ENCODE results near the gene KCTD20. TPM values are rescaled to one million over a fixed set of nuclear protein-coding genes. Genes with fewer than 3 reads are reported as not detected.

Gene KCTD20
- total and polyA plus RNA-seq, 2 of the 13 experiments (the other 11 are each of a cell fraction or from before 2014, with no cell fraction given) = 52.7 to 67.1 TPM

DNA sequence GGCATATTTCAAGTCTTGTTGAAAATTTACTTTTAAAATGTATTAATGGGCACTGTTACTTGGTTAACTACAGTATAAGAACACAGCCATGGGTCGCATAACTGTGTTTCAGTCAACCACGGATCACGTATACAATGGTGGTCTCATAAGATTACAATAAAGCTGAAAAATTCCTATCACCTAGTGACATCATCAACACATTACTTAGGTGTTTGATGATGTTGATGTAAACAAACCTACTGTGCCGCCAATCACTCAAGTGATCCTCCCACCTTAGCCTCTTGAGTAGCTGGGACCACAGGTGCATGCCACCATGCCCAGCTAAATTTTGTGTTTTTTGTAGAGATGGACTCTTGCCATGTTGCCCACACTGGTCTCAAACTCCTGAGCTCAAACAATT, 38.6 kb upstream of the KCTD20 start:
- no peak for FAIRE-seq
- POLR2A ChIA-PET = no interaction called here
- no peak overlapping the region for H3K4me2 ChIP-seq (ENCODE audit: low read depth, low read length)
- no peak overlapping the region for H2AFZ ChIP-seq (ENCODE audit: low read length)
- no peak for DNase-seq (ENCODE audit: low spot score)
- 57% methylated on average over 4 of the region's 4 CpGs for WGBS (ENCODE audit: low lambda C conversion rate)
- ATAC-seq = no peak
- no peak overlapping the region for H3K27ac ChIP-seq (ENCODE audit: extremely low read length, insufficient read depth, low read length)
- no peaks in the 10 kb centered on the region for H3K4me1 ChIP-seq (ENCODE audit: insufficient read depth, low read length)
- TF ChIP-seq CREB1 (IDR thresholded peaks at IDR 0.05) (peak; percentile 79), CREB1 (CRISPR knock-in tag; IDR thresholded peaks at IDR 0.05) (no peak), SP140L (CRISPR knock-in tag; IDR thresholded peaks at IDR 0.05; ENCODE audit: borderline replicate concordance) (no peak), ATF7 (IDR thresholded peaks at IDR 0.05) (peak; percentile 54; the same call in 1 of the 2 replicates), ATF7 (CRISPR knock-in tag; IDR thresholded peaks at IDR 0.05) (no peak)
- TF ChIP-seq, protein P1, sequence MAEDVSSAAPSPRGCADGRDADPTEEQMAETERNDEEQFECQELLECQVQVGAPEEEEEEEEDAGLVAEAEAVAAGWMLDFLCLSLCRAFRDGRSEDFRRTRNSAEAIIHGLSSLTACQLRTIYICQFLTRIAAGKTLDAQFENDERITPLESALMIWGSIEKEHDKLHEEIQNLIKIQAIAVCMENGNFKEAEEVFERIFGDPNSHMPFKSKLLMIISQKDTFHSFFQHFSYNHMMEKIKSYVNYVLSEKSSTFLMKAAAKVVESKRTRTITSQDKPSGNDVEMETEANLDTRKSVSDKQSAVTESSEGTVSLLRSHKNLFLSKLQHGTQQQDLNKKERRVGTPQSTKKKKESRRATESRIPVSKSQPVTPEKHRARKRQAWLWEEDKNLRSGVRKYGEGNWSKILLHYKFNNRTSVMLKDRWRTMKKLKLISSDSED (CRISPR knock-in tag; IDR thresholded peaks at IDR 0.05) = no peak
- TF ChIP-seq, protein P2, sequence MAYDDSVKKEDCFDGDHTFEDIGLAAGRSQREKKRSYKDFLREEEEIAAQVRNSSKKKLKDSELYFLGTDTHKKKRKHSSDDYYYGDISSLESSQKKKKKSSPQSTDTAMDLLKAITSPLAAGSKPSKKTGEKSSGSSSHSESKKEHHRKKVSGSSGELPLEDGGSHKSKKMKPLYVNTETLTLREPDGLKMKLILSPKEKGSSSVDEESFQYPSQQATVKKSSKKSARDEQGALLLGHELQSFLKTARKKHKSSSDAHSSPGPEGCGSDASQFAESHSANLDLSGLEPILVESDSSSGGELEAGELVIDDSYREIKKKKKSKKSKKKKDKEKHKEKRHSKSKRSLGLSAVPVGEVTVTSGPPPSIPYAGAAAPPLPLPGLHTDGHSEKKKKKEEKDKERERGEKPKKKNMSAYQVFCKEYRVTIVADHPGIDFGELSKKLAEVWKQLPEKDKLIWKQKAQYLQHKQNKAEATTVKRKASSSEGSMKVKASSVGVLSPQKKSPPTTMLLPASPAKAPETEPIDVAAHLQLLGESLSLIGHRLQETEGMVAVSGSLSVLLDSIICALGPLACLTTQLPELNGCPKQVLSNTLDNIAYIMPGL (CRISPR knock-in tag; IDR thresholded peaks at IDR 0.05; ENCODE audit: borderline replicate concordance in 1 of 2, low read depth in 1 of 2) = no peak
- intact Hi-C loops (cut with micrococcal nuclease; ENCODE audit: unreplicated experiment) (no loop called here), in situ Hi-C loops (cut with HindIII; ENCODE audit: extremely low pct_ligation_motif_present, low pct_unique_long_range_greater_than_20kb) (no loop called here)
- no peaks in the 10 kb centered on the region for H3K9me3 ChIP-seq (ENCODE audit: low read length)
- H3K27me3 ChIP-seq (ENCODE audit: control insufficient read depth in 1 of 2, insufficient read depth in 2 of 2, low read length in 2 of 2) = peaks cover 0 to 26% of the 10 kb centered on the region in 2 experiments; a peak in 2 of 5 replicates
- H3K79me2 ChIP-seq (ENCODE audit: insufficient read depth, low read length) = no peaks in the 10 kb centered on the region
- CTCF ChIA-PET (ENCODE audit: low intra/inter-chr PET ratio, low total read pairs) = no interaction called here
- H3K36me3 ChIP-seq (replicated peaks in 1 of 2; ENCODE audit: control insufficient read depth in 1 of 2, insufficient read depth in 2 of 2, low read length in 2 of 2) = no peaks in the 10 kb centered on the region
- H4K20me1 ChIP-seq (ENCODE audit: insufficient read depth, low read length) = no peaks in the 10 kb centered on the region
- BruUV-seq (replicated peaks) = no TSS peak
- H3K4me3 ChIP-seq (replicated peaks in 1 of 3; ENCODE audit: insufficient read depth in 1 of 3, low read depth in 2 of 3, low read length in 3 of 3) = no peak overlapping the region
- no peak overlapping the region for H3K9ac ChIP-seq (ENCODE audit: insufficient read depth, low read depth, low read length)

All from HepG2 (cell line).